Cardiac fibroblast (primary cell): ENCODE measurements around the gene WIZ.

ENCODE experiments used
- DNase-seq, 2 donors: peaks; one replicate each; pipeline versions ENCODE4 v3.0.0 to v3.0.0-alpha.2; 2010; ENCODE audit warnings: low read depth in 2 of 2
- H3K4me3 ChIP-seq, 2 donors: replicated peaks in 1 of 2; 1 replicate in 1 of 2; 2 replicates in 1 of 2; pipeline ENCODE4 v1.5.1; 2011; ENCODE audit warnings: low read depth in 2 of 2, low read length in 2 of 2, mild to moderate bottlenecking in 2 of 2, moderate library complexity in 1 of 2
- CTCF ChIP-seq: IDR thresholded peaks from one replicate; pipeline ENCODE4 v1.5.1; 2011; ENCODE audit warnings: low read depth, mild to moderate bottlenecking, low read length, inconsistent platforms

The WIZ gene

GRCh38 chr19:15453091-15453578 is 3.4 kb upstream of the WIZ start:
- TF ChIP-seq CTCF, result peak; percentile 19
- peak overlapping the region; percentile 44 to 52 for H3K4me3 ChIP-seq
- DNase-seq, result peak in 1 of 2 donors; percentile 17

DNA sequence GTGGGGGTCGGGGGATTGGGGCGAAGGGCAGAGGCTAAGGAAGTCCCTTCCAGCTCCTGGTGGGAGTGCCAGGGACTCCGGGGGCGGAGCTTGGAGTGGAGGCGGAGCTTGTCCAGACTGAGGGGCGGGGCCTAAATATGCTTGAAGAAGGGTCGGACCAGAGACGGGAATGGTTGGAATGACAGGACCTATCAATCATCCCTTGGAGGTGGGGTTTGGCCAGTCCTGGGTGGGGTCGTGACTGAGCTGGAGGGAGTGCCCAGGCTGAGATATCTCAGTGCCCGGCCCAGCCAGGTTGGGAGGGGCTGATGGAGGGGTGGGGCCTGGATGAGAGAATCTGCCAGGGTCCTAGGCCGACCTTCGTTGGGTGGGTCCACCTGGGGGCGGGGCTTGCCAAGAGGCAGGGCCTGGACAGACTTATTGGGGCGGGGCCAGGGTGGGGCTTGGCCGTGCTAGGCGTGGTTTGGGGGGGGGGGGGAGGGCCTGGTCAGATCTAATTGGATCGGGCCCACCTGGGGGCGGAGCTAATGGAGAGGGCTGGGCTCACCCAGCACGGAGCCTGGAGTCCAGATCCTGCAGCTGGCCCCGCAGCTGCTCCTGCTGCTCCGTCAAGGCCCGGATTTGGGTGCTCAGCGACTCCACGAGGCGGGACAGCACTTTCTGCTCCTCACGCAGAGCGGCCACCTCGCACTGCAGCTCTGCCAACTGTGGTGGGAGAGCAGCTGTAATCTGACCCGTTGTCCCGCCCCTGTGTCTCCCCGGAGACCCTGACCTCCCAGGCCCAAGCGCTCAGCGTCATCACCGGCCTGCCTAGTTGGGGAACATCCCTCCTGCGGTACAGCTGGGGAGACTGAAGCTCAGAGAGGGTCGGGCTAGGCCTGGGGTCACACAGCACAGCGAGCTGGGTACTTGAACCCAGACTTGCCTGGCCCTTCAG is 2.6 kb upstream of the WIZ start:
- DNase-seq, result peak; percentile 88 to 89
- no peak for TF ChIP-seq CTCF
- peak overlapping the region; percentile 44 to 52 for H3K4me3 ChIP-seq

DNA sequence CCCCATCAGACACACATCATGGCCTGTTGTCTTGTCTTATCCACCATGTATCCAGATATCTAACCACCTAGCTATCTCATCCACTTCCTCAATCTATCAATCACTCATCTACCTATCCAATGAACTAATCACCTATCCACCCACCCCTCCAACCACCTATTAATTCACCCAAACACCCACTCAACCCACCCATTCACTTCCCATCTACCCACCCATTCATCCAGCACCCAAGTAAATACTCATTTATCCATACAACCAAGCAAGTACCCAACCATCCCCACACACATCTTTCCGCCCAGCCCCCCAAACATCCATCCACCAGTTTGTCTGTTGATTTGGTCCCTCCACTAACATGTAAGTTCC is 753 bp upstream of the WIZ start:
- TF ChIP-seq CTCF, result no peak
- no peak overlapping the region for H3K4me3 ChIP-seq
- no peak for DNase-seq

DNA sequence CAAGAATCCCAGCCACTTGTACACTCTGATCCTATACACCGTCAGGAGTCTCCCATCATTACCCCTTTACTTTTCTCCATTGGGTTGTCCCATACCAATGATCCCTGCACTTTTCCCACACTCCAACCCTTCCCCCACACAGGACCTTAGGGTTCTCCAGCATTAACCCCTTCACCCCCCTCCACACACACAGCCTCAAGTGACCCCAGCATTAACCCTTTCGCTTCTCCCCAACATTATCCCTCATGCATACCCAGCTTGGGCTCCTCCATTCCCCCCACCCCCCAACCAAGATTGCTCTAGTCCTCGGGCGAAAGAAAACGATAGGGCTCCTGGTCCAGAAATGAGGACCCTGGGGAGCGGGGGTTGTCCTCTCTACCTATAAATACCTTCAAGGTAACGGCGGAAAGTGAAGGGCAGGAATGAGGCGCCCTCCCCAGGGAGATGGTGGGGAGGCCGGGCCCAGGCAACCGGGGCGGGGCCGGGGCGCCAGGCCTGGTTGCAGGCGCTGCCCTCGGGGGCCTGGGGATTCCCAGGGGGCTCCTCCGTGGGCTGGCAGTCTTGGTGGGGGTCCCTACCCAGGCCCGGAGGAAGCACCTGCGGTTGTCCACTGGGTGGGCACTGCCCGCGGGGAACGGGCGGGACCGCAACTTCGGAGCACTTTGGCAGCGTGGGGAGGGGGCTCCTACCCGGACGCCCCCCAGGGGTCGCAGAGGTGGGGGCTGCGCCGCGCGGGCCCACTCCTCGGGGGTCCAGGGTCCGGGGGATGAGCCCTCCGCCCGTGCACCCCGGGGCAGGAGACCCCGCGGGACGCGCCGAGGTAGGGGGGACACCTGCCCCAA is 757 bp downstream of the WIZ start:
- peak in 1 of 2 donors; percentile 39 for DNase-seq
- TF ChIP-seq CTCF, result no peak
- H3K4me3 ChIP-seq, result peak overlapping the region; percentile 67 to 79

DNA sequence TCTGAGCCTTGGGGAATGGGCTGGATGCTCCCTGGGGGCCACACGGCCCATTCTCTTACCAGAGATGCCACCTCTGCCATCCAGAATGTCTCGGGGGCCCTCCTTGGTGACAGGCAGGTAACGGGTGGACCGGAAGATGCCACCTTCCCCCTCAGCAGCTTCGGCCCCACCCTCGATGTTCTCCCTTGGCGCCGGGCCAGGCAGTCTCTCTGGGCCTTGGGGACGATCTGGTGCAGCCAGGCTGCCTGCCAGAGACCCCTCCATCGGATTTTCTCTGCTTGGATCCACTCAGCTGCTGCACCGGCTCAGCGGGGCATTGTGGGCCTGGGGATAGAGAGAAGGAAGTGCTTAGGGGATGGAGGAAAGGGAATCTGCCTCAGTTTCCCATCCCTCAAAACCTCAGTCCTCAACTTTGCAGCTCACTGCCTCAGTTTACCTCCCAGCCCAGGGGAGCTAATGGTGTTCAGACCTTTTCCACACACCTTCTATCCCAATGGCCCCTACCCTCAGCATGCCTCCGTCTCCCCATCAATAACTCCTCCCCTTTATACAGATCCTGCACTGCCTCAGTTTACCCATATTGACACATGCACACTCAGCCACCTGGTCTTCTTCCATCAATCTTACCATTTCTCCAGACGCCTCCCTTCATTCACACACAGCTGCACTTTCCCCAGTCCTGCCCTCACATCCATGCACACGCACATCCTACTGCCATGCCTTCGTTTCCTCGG is 1.5 kb downstream of the WIZ start:
- no peak for TF ChIP-seq CTCF
- H3K4me3 ChIP-seq, result no peak overlapping the region
- no peak for DNase-seq

DNA sequence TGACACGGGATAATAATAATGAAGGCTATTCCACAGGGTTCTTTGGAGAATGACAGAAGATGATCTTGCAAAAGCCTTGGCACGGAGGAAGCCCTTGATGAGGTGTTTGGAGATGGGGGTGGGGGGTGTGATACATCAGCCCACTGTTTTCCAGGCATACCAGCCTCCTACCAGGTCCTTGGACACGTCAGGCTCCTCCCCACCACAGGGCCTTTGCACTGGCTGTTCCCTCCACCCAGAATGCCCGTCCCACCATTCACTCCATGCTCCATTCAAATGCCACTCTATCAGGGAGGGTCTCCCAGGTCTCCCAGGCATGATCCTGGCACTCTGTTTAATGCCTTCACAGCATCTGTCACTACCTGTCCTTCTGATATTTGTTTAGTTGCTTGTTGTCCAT is 2.7 kb downstream of the WIZ start:
- H3K4me3 ChIP-seq, result no peak overlapping the region
- DNase-seq, result no peak
- TF ChIP-seq CTCF, result no peak
